ENCODE data around the gene GGT5.

The GGT5 gene

GRCh38 chr22:24225044-24225601 is 19.8 kb downstream of the GGT5 start:
- no peak for TF ChIP-seq SPI1 (IDR thresholded peaks at IDR 0.05; ENCODE audit: borderline replicate concordance, low read depth)
- TF ChIP-seq GABPA (IDR thresholded peaks at IDR 0.05; ENCODE audit: low read depth): no peak
- TF ChIP-seq CTCF (IDR thresholded peaks at IDR 0.05; ENCODE audit: insufficient read depth, low read length): no peak
- TF ChIP-seq POLR2AphosphoS5 (IDR thresholded peaks at IDR 0.05; ENCODE audit: low read depth): no peak
- TF ChIP-seq, protein P1, sequence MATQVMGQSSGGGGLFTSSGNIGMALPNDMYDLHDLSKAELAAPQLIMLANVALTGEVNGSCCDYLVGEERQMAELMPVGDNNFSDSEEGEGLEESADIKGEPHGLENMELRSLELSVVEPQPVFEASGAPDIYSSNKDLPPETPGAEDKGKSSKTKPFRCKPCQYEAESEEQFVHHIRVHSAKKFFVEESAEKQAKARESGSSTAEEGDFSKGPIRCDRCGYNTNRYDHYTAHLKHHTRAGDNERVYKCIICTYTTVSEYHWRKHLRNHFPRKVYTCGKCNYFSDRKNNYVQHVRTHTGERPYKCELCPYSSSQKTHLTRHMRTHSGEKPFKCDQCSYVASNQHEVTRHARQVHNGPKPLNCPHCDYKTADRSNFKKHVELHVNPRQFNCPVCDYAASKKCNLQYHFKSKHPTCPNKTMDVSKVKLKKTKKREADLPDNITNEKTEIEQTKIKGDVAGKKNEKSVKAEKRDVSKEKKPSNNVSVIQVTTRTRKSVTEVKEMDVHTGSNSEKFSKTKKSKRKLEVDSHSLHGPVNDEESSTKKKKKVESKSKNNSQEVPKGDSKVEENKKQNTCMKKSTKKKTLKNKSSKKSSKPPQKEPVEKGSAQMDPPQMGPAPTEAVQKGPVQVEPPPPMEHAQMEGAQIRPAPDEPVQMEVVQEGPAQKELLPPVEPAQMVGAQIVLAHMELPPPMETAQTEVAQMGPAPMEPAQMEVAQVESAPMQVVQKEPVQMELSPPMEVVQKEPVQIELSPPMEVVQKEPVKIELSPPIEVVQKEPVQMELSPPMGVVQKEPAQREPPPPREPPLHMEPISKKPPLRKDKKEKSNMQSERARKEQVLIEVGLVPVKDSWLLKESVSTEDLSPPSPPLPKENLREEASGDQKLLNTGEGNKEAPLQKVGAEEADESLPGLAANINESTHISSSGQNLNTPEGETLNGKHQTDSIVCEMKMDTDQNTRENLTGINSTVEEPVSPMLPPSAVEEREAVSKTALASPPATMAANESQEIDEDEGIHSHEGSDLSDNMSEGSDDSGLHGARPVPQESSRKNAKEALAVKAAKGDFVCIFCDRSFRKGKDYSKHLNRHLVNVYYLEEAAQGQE (IDR thresholded peaks at IDR 0.05; ENCODE audit: insufficient replicate concordance, low read depth): no peak
- Histone ChIP-seq H3K4me3 (replicated peaks; ENCODE audit: insufficient read depth, low read length) (no peak overlapping the region), H3K27ac (replicated peaks) (no peak overlapping the region), H3K27me3 (ENCODE audit: insufficient read depth, poor library complexity, severe bottlenecking) (no peaks in the 10 kb centered on the region)
- DNase-seq (ENCODE audit: low read depth in 1 of 2, low spot score in 1 of 2): no peak

DNA sequence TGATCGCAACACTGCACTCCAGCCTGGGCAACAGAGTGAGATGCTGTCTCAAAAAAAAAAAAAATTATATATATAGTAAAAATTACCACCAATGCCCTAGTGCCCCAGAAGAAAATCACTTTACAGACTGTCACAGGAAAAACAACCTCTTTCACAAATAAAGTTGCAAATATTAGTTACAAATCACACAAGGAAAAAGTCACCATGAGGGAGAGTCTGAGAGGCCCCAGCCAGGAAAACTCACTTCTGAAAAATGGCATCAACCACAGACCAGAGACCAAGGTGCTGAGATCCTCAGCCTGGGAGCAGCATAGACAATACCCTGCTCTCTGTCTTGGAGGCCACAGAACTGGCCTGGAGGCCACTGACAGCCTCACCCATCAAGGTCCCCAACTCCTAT is 20.4 kb downstream of the GGT5 start:
- H3K27me3 ChIP-seq (ENCODE audit: insufficient read depth, poor library complexity, severe bottlenecking): no peaks in the 10 kb centered on the region

GRCh38 chr22:24219750-24220149 is 25.1 kb downstream of the GGT5 start:
- TF ChIP-seq SPI1 (IDR thresholded peaks at IDR 0.05; ENCODE audit: borderline replicate concordance, low read depth) (no peak), POLR2AphosphoS5 (IDR thresholded peaks at IDR 0.05; ENCODE audit: low read depth) (no peak), CTCF (IDR thresholded peaks at IDR 0.05; ENCODE audit: insufficient read depth, low read length) (no peak)
- TF ChIP-seq, protein P1 (IDR thresholded peaks at IDR 0.05; ENCODE audit: insufficient replicate concordance, low read depth): no peak
- Histone ChIP-seq H3K4me3 (replicated peaks; ENCODE audit: insufficient read depth, low read length) (no peak overlapping the region), H3K27me3 (ENCODE audit: insufficient read depth, poor library complexity, severe bottlenecking) (no peaks in the 10 kb centered on the region), H3K27ac (replicated peaks) (no peak overlapping the region)
- no peak for DNase-seq (ENCODE audit: low read depth in 1 of 2, low spot score in 1 of 2)

More for the DNA sequence above, 20.4 kb downstream of the GGT5 start:
- Histone ChIP-seq H3K4me3 (replicated peaks; ENCODE audit: insufficient read depth, low read length) (no peak overlapping the region), H3K27ac (replicated peaks) (no peak overlapping the region)
- no peak for DNase-seq (ENCODE audit: low read depth in 1 of 2, low spot score in 1 of 2)
- TF ChIP-seq SPI1 (IDR thresholded peaks at IDR 0.05; ENCODE audit: borderline replicate concordance, low read depth) (no peak), POLR2AphosphoS5 (IDR thresholded peaks at IDR 0.05; ENCODE audit: low read depth) (no peak), CTCF (IDR thresholded peaks at IDR 0.05; ENCODE audit: insufficient read depth, low read length) (no peak), GABPA (IDR thresholded peaks at IDR 0.05; ENCODE audit: low read depth) (no peak)
- TF ChIP-seq, protein P1 (IDR thresholded peaks at IDR 0.05; ENCODE audit: insufficient replicate concordance, low read depth): no peak

Data from HL-60 (cell line).